Astrocyte (in vitro differentiated cells and primary cell): ENCODE measurements around the gene NPAS3.

Experiments used
- CTCF ChIP-seq: IDR thresholded peaks from 2 replicates; pipeline ENCODE4 v1.5.1; 2011; ENCODE audit warnings: low read depth, mild to moderate bottlenecking, inconsistent platforms, low read length, moderate library complexity; ENCODE audit not compliant: insufficient read depth
- EZH2 ChIP-seq: IDR thresholded peaks from 2 replicates; pipeline ENCODE4 v1.6.1; 2012; ENCODE audit warnings: mild to moderate bottlenecking, low read length, inconsistent platforms; ENCODE audit not compliant: insufficient read depth

- no peak for TF ChIP-seq CTCF
- TF ChIP-seq EZH2, result no peak
Measured at GRCh38 chr14:32900547-32900946, 38.1 kb upstream of the NPAS3 start.
